ENCODE measurements around the gene CITED2.

The CITED2 gene

GRCh38 chr6:139381216-139381865 lies 6.9 kb upstream of the CITED2 start:
- DNase-seq (ENCODE audit: low spot score), result no peak

GRCh38 chr6:139380611-139381010 lies 6.2 kb upstream of the CITED2 start:
- DNase-seq (ENCODE audit: low spot score), result no peak

DNA sequence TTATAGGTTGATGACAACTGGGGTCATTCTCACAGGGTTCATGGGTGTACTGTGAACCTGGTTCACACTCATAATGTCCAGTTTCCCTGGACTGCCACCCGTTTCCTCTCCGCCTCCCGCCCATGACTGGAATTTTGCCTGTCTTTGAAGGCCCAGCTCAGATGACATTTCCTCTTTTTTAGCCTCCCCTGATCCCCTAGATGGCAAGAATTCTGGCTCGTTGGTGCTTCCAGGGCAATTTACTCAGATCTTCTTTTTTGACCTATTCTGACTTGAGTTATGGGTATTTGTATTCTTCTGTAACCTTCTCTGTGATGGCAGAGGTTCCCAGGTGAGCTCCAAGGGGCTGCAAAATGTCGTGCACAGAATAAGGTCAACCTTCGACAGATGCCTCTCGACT lies 5.7 kb upstream of the CITED2 start:
- no peak for DNase-seq (ENCODE audit: low spot score)

- peak; percentile 55 for DNase-seq (ENCODE audit: low spot score)
Observed at GRCh38 chr6:139378882-139379341, 4.5 kb upstream of the CITED2 start.

GRCh38 chr6:139378226-139378625 lies 3.8 kb upstream of the CITED2 start:
- DNase-seq (ENCODE audit: low spot score), result no peak

- peak; percentile 46 for DNase-seq (ENCODE audit: low spot score)
Observed at GRCh38 chr6:139376604-139377218, 2.3 kb upstream of the CITED2 start.

- no peak for DNase-seq (ENCODE audit: low spot score)
Observed at GRCh38 chr6:139376017-139376330, 1.5 kb upstream of the CITED2 start.

- DNase-seq (ENCODE audit: low spot score), result peak; percentile 90
Observed at GRCh38 chr6:139375226-139376016, 973 bp upstream of the CITED2 start.

GRCh38 chr6:139373928-139374356 lies 506 bp downstream of the CITED2 start:
- no peak for DNase-seq (ENCODE audit: low spot score)

- DNase-seq (ENCODE audit: low spot score), result peak; percentile 67
Observed at GRCh38 chr6:139373154-139373927, 1.1 kb downstream of the CITED2 start.

DNA sequence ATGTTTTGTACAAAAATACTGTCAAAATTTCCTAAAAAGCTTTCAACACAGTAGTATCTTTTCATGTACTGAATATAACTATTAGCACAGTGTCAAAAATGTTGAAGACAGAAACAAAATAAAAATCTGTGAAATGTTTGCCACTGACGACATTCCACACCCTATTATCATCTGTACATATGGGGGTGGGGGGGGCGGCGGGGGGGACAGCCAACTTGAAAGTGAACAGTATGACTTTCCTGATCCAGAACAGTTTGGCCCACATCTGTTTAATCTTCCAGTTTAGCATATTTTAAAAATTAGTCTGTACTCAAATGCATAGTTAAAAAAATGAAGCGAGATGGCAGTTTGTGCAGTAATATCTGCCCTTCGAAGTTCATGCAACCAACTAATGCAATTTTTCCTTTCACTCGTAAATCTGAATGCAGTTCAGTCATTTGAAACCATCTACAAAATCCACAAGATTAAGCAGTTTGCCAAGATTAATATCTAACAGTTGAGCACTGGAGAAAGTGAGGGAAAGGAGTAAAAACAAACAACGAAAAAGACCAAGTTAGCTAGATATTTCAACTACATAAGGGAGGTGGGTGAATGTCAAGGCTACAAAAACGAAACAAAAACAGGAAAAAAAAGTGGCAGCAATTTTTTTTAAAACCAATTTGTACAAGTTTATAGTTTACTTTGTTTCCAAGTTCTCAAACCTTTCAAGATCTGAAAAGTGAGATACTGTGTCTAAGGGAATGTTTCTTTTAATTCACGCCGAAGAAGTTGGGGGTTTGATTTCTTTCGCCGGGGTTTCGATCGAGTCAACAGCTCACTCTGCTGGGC lies 1.9 kb downstream of the CITED2 start:
- DNase-seq (ENCODE audit: low spot score), result no peak

- no peak for DNase-seq (ENCODE audit: low spot score)
Observed at GRCh38 chr6:139371421-139372203, 2.8 kb downstream of the CITED2 start.

- DNase-seq (ENCODE audit: low spot score), result no peak
Observed at GRCh38 chr6:139370999-139371345, 3.5 kb downstream of the CITED2 start.

- DNase-seq (ENCODE audit: low spot score), result no peak
Observed at GRCh38 chr6:139370283-139370998, 4.0 kb downstream of the CITED2 start.

DNA sequence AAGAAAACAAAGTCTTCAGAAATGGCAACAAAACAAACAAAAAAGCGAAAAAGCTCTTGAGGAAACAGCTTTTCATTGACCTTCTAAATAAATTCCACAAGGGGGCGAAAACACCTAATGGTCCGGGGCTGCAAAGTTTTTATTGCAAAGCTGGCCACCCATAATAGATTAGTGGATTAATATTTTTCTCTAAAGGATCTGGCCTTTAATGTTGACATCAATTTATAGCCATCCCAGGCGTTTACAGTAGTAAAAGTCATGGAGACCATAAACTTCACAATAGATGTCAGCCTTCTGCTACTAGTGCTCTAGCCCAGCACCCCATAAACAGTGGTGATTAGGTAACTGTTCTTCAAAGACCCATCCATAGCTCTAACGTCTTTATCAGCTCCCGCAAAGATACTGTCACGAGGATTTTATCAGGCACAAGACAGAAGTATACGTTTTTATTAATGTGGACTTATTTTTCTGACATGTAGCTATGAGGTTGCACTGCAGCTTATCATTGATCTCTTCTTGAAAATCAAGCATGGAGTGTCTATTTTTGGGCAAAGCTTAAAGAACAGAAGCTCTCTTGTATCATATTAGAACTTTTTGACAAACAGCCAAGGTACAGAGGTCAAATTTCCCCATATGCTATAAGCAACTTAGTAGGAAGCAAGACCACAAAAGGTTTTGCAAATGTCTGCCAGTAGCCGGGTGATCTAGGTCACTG lies 4.7 kb downstream of the CITED2 start:
- peak; percentile 27 for DNase-seq (ENCODE audit: low spot score)

- DNase-seq (ENCODE audit: low spot score), result no peak
Observed at GRCh38 chr6:139369068-139369467, 5.4 kb downstream of the CITED2 start.

GRCh38 chr6:139368661-139369060 lies 5.8 kb downstream of the CITED2 start:
- no peak for DNase-seq (ENCODE audit: low spot score)

DNA sequence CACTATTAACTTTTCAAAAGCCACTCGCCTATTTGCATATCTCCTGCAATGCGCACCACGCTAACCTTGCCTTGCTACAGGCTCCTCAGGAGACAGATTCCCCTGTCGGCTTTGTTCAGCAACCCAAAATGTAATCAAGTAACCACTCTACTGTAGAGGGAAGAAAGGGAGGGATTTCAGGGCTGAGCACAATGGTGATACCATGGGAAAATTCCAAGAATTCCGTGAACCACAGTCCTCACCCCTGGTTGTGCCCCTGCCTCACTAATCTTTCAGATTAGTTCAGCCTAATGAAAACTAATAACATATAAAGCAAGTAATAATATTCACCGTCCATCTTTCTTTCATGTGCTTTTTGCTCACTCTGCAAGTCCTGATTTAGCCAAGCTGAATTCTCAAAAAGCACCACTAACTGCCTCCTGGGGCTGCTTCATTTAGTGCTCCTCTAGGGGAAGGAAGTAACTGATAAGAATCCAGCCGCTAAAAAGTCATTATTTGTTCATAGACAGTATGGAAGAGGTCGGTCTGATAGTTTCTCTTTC lies 6.6 kb downstream of the CITED2 start:
- no peak for DNase-seq (ENCODE audit: low spot score)

DNA sequence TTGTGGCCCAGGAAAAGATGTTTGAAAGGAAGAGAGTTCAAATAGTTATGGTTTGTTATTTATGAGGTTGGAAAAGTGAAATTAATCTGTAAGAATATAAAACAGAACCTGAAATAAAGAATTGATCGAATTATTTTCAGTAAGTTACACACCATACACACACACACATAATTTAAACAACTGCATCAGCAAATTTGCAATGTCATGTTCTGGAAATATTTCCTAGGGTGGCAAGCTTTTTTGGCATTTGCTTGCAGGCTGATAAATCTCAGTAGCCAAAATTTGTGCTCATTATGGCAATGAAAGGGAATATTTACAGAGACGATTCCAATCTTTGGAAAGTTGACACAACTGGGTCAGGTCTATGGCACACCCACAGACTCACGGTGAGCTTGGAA lies 9.5 kb downstream of the CITED2 start:
- DNase-seq (ENCODE audit: low spot score), result no peak
